ENCODE measurements around the gene TSPAN15.

The TSPAN15 gene

DNA sequence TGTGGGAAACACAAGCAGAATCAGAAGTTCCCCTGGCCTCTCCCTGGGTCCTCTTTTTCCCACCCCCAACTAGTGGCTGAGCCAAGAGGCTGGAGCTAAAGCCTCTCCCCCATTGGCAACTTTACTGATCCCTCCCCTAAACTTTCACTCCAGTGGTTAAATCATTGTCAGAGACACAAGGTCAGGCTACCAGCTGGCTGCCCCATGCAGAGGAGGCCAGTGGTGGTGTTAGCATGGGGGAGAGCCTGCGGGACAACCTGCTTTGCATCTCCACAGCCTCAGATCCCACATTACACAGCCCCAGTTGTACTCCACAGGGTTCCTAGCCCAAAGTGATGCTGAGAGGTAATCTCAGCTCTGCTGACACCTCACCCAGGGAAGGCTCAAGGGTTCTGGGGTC lies 101.0 kb downstream of the TSPAN15 start:
- H3K4me1 ChIP-seq (ENCODE audit: control insufficient read depth, insufficient read depth, low read length) = no peaks in the 10 kb centered on the region
- no peaks in the 10 kb centered on the region for H3K36me3 ChIP-seq (ENCODE audit: insufficient read depth, low read length)
- peaks cover 15% of the 10 kb centered on the region for H3K9me3 ChIP-seq (replicated peaks; ENCODE audit: low read length)
- no peak overlapping the region for H3K9ac ChIP-seq (ENCODE audit: low read depth, low read length)
- H3K4me2 ChIP-seq (ENCODE audit: low read length) = no peak overlapping the region
- H3K27me3 ChIP-seq (ENCODE audit: control insufficient read depth, insufficient read depth, low read length) = peaks cover 38% of the 10 kb centered on the region
- H3K4me3 ChIP-seq (ENCODE audit: low read length) = no peak overlapping the region

DNA sequence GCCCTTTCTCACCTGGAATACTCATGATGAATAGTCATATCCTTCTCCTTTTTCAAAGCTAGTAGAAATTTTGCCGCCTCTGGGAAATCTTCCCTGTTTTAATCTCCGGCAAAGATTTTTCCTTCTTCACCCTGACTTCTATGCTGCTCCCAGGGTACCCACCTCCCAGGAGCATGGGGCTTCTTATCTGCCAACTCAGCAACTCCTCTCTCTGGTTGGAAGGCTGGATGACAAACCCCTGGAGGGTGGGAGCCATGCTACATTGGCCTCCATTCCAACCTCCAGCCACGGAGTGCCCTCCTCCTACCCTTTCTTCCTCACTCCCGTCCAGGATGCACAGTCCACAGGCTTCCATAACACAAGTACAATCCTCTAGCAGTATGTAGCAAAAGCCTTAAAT lies 102.1 kb downstream of the TSPAN15 start:
- peaks cover 15% of the 10 kb centered on the region for H3K9me3 ChIP-seq (replicated peaks; ENCODE audit: low read length)
- no peak overlapping the region for H3K4me3 ChIP-seq (ENCODE audit: low read length)
- peaks cover 33% of the 10 kb centered on the region for H3K27me3 ChIP-seq (ENCODE audit: control insufficient read depth, insufficient read depth, low read length)
- no peak overlapping the region for H3K4me2 ChIP-seq (ENCODE audit: low read length)
- no peaks in the 10 kb centered on the region for H3K36me3 ChIP-seq (ENCODE audit: insufficient read depth, low read length)
- H3K9ac ChIP-seq (ENCODE audit: low read depth, low read length) = no peak overlapping the region
- H3K4me1 ChIP-seq (ENCODE audit: control insufficient read depth, insufficient read depth, low read length) = no peaks in the 10 kb centered on the region

DNA sequence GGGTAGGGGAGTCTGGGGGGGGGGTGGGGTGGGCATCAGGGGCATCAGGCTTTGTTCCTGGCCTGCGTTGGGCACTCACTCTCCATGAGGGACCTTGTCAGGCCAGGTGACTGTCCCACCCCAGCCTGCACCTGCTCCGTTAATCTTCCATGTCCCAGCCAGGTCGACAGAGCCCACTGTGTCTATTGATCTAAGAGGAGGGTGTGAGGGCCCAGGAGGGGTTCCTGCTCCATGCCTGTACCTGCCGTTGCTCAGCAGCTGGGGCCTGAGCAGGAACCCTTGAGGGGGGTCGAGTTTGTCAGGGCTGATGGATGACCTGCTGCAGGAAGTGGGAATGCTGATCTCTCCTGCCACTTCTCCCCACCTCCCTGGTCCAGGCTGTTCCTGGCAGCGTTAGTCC lies 103.3 kb downstream of the TSPAN15 start:
- no peak overlapping the region for H3K4me3 ChIP-seq (ENCODE audit: low read length)
- no peak overlapping the region for H3K9ac ChIP-seq (ENCODE audit: low read depth, low read length)
- peaks cover 36% of the 10 kb centered on the region for H3K27me3 ChIP-seq (ENCODE audit: control insufficient read depth, insufficient read depth, low read length)
- H3K4me2 ChIP-seq (ENCODE audit: low read length) = no peak overlapping the region
- H3K9me3 ChIP-seq (replicated peaks; ENCODE audit: low read length) = peaks cover 7% of the 10 kb centered on the region
- no peaks in the 10 kb centered on the region for H3K4me1 ChIP-seq (ENCODE audit: control insufficient read depth, insufficient read depth, low read length)
- no peaks in the 10 kb centered on the region for H3K36me3 ChIP-seq (ENCODE audit: insufficient read depth, low read length)
